HEK293 (cell line): ENCODE results near the gene CLN6.

ENCODE experiments used
- CTCF ChIA-PET: fragments of 350-600 bp; formaldehyde crosslinking; extraction: SDS; loops from one replicate; lab custom pipeline; 2021; ENCODE audit warnings: antibody characterized with exemption; lab: Yijun Ruan, JAX
- POLR2A ChIA-PET: fragments of 300-600 bp; formaldehyde crosslinking; extraction: SDS; loops from one replicate; lab custom pipeline; 2020; ENCODE audit warnings: antibody characterized with exemption, inconsistent platforms; lab: Yijun Ruan, JAX
- H3K27ac ChIP-seq: fragments of 200-500 bp; sonication (Bioruptor generic); 2 replicates; pipeline ENCODE4 v1.5.1; 2014; ENCODE audit warnings: low read depth, low read length, control low read depth, inconsistent platforms; ENCODE audit errors: extremely low read depth
- H3K36me3 ChIP-seq, 2 experiments: fragments of 200-500 bp in 1 of 2; sonication (Bioruptor generic) in 1 of 2; 1 replicate in 1 of 2; 2 replicates in 1 of 2; pipeline ENCODE4 v1.5.1; 2014 to 2017; ENCODE audit warnings: inconsistent platforms in 2 of 2, low read length in 2 of 2; ENCODE audit not compliant: control insufficient read depth in 2 of 2, insufficient read depth in 1 of 2
- H3K4me1 ChIP-seq: fragments of 200-500 bp; sonication (Bioruptor generic); 2 replicates; pipeline ENCODE4 v1.5.1; 2014; ENCODE audit warnings: mild to moderate bottlenecking, low read length, inconsistent platforms; ENCODE audit not compliant: control insufficient read depth, insufficient read depth
- H3K4me3 ChIP-seq: 2 replicates; pipeline ENCODE4 v1.5.1; 2011; ENCODE audit warnings: low read depth, mild to moderate bottlenecking, control low read depth, low read length, moderate library complexity
- H3K9me3 ChIP-seq: fragments of 200-500 bp; sonication (Bioruptor generic); 2 replicates; pipeline ENCODE4 v1.5.1; 2014; ENCODE audit warnings: low read depth, low read length, inconsistent platforms; ENCODE audit not compliant: control insufficient read depth, insufficient read depth
- EGR2 ChIP-seq: fragments of 450-650 bp; formaldehyde crosslinking; IDR thresholded peaks from 2 replicates; pipeline ENCODE4 v1.5.1; 2016; ENCODE audit warnings: low read depth, missing biosample characterization, missing genetic modification characterization
- GLIS1 ChIP-seq: fragments of 450-650 bp; formaldehyde crosslinking; IDR thresholded peaks from 2 replicates; pipeline ENCODE4 v1.5.1; 2016; ENCODE audit warnings: missing biosample characterization, missing genetic modification characterization
- GLIS2 ChIP-seq: fragments of 450-650 bp; formaldehyde crosslinking; IDR thresholded peaks from 2 replicates; pipeline ENCODE4 v1.5.1; 2016; ENCODE audit warnings: missing biosample characterization, missing genetic modification characterization
- SP7 ChIP-seq: fragments of 450-650 bp; formaldehyde crosslinking; IDR thresholded peaks from 2 replicates; pipeline ENCODE4 v1.5.1; 2016; ENCODE audit warnings: missing biosample characterization, missing genetic modification characterization
- TRIM28 ChIP-seq: IDR thresholded peaks from 2 replicates; pipeline ENCODE4 v1.6.1; 2011; ENCODE audit warnings: low read length, control low read depth, borderline replicate concordance
- ZBTB20 ChIP-seq: fragments of 450-650 bp; formaldehyde crosslinking; IDR thresholded peaks from 2 replicates; pipeline ENCODE4 v1.5.1; 2016; ENCODE audit warnings: missing biosample characterization, missing genetic modification characterization
- ZBTB48 ChIP-seq: fragments of 450-650 bp; formaldehyde crosslinking; IDR thresholded peaks from 2 replicates; pipeline ENCODE4 v1.5.1; 2016; ENCODE audit warnings: missing biosample characterization, missing genetic modification characterization
- ZFHX2 ChIP-seq: fragments of 450-650 bp; formaldehyde crosslinking; conservative IDR thresholded peaks from 2 replicates; pipeline ENCODE4 v1.5.1; 2016; ENCODE audit warnings: missing biosample characterization, missing genetic modification characterization
- ZFP37 ChIP-seq: fragments of 450-650 bp; formaldehyde crosslinking; IDR thresholded peaks from 2 replicates; pipeline ENCODE4 v1.5.1; 2016; ENCODE audit warnings: missing biosample characterization, missing genetic modification characterization
- ZIC2 ChIP-seq: fragments of 450-650 bp; formaldehyde crosslinking; IDR thresholded peaks from 2 replicates; pipeline ENCODE4 v1.5.1; 2016; ENCODE audit warnings: missing biosample characterization, missing genetic modification characterization
- ZNF311 ChIP-seq: fragments of 450-650 bp; formaldehyde crosslinking; IDR thresholded peaks from 2 replicates; pipeline ENCODE4 v1.5.1; 2017; ENCODE audit warnings: missing biosample characterization, missing genetic modification characterization, borderline replicate concordance
- ZNF600 ChIP-seq: fragments of 450-650 bp; formaldehyde crosslinking; IDR thresholded peaks from 2 replicates; pipeline ENCODE4 v1.5.1; 2016; ENCODE audit warnings: missing biosample characterization, missing genetic modification characterization
- ZSCAN16 ChIP-seq: fragments of 450-650 bp; formaldehyde crosslinking; IDR thresholded peaks from 2 replicates; pipeline ENCODE4 v1.5.1; 2016; ENCODE audit warnings: missing biosample characterization, missing genetic modification characterization
- ZSCAN30 ChIP-seq: fragments of 450-650 bp; IDR thresholded peaks from 2 replicates; pipeline ENCODE4 v1.5.1; 2018; ENCODE audit warnings: missing biosample characterization, mild to moderate bottlenecking, missing genetic modification characterization, moderate library complexity
- ZXDB ChIP-seq: fragments of 450-650 bp; formaldehyde crosslinking; IDR thresholded peaks from 2 replicates; pipeline ENCODE4 v1.5.1; 2016; ENCODE audit warnings: missing biosample characterization, missing genetic modification characterization
- TF ChIP-seq, protein P1 (sequence below): fragments of 450-650 bp; formaldehyde crosslinking; IDR thresholded peaks from 2 replicates; pipeline ENCODE4 v1.5.1; 2016; ENCODE audit warnings: missing biosample characterization, missing genetic modification characterization
- TF ChIP-seq, protein P2 (sequence below): fragments of 450-650 bp; formaldehyde crosslinking; IDR thresholded peaks from 2 replicates; pipeline ENCODE4 v1.5.1; 2016; ENCODE audit warnings: missing biosample characterization, missing genetic modification characterization
- TF ChIP-seq, protein P3 (sequence below): fragments of 450-650 bp; formaldehyde crosslinking; IDR thresholded peaks from 2 replicates; pipeline ENCODE4 v1.5.1; 2016; ENCODE audit warnings: missing biosample characterization, missing genetic modification characterization
- TF ChIP-seq, protein P4 (sequence below): fragments of 450-650 bp; formaldehyde crosslinking; IDR thresholded peaks from 2 replicates; pipeline ENCODE4 v1.5.1; 2017; ENCODE audit warnings: missing biosample characterization, missing genetic modification characterization
- TF ChIP-seq, protein P5 (sequence below): fragments of 450-650 bp; formaldehyde crosslinking; IDR thresholded peaks from 2 replicates; pipeline ENCODE4 v1.5.1; 2016; ENCODE audit warnings: missing biosample characterization, missing genetic modification characterization, borderline replicate concordance

The CLN6 gene

DNA sequence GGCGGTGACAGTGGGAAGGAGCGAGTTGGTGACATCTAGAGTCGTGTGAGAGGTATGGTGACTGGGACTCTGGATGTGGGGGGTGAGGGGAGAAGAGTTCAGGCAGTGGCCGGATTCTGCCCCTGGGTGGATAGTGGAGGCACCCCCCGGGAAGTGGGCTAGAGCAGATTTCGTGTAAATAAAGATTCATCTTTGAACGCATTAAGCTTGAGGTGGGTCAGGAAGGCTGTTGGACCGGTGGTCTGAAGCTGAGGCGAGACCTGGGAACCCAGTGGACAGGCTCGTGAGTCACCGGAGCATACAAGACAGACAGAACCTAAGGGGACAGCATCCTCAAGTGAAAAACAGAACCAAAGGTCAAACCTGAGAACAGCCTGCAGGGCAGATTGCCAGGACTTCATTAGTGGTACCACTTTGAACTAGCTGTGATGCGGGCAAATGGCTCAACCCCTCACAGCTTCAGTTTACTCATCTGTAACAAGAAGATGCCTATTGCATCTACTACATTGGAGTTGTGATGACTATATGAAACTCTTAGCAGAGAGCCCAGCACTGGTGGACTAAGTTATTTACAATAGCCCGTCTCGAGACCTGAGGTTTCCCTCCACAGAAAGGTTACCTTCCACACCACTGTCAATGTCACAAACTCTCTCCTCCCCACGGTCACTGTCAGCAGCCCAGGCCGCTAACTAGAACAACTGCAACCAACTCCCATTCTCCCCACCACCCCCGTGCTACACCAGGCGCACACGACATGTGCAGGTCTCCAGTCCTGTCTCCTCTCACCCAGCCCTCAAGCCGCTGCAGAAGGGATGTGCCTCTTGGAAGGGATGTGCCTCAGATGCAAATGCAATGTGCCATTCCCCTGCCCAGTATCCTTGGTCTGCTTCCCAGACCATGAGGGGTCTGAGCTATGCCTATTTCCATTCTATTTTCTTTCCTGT, 901 bp upstream of the CLN6 start:
- H3K27ac ChIP-seq: peak overlapping the region; percentile 34; the same call in 1 of the 2 replicates
- H3K4me3 ChIP-seq: peak overlapping the region; percentile 60
- TF ChIP-seq GLIS2 (peak; percentile 83), SP7 (tag by site-specific recombination) (peak; percentile 8), ZBTB48 (0 out of 2 replicates have a peak, but pooled peaks have one; percentile 38), TRIM28 (no peak), ZFP37 (peak; percentile 67; the same call in 1 of the 2 replicates), GLIS1 (peak; percentile 86), ZXDB (tag by site-specific recombination) (0 out of 2 replicates have a peak, but pooled peaks have one; percentile 11), ZIC2 (peak; percentile 11; the same call in 1 of the 2 replicates), ZSCAN30 (tag by site-specific recombination) (no peak), ZNF311 (tag by site-specific recombination) (no peak), ZSCAN16 (tag by site-specific recombination) (no peak), ZNF600 (tag by site-specific recombination) (peak; percentile 66; the same call in 1 of the 2 replicates), ZBTB20 (peak; percentile 10), EGR2 (tag by site-specific recombination) (0 out of 2 replicates have a peak, but pooled peaks have one; percentile 56), ZFHX2 (tag by site-specific recombination) (peak; percentile 62; the same call in 1 of the 2 replicates)
- TF ChIP-seq, protein P1, sequence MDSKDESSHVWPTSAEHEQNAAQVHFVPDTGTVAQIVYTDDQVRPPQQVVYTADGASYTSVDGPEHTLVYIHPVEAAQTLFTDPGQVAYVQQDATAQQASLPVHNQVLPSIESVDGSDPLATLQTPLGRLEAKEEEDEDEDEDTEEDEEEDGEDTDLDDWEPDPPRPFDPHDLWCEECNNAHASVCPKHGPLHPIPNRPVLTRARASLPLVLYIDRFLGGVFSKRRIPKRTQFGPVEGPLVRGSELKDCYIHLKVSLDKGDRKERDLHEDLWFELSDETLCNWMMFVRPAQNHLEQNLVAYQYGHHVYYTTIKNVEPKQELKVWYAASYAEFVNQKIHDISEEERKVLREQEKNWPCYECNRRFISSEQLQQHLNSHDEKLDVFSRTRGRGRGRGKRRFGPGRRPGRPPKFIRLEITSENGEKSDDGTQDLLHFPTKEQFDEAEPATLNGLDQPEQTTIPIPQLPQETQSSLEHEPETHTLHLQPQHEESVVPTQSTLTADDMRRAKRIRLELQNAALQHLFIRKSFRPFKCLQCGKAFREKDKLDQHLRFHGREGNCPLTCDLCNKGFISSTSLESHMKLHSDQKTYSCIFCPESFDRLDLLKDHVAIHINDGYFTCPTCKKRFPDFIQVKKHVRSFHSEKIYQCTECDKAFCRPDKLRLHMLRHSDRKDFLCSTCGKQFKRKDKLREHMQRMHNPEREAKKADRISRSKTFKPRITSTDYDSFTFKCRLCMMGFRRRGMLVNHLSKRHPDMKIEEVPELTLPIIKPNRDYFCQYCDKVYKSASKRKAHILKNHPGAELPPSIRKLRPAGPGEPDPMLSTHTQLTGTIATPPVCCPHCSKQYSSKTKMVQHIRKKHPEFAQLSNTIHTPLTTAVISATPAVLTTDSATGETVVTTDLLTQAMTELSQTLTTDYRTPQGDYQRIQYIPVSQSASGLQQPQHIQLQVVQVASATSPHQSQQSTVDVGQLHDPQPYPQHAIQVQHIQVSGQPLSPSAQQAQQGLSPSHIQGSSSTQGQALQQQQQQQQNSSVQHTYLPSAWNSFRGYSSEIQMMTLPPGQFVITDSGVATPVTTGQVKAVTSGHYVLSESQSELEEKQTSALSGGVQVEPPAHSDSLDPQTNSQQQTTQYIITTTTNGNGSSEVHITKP (tag by site-specific recombination): peak; percentile 43; the same call in 1 of the 2 replicates
- TF ChIP-seq, protein P2, sequence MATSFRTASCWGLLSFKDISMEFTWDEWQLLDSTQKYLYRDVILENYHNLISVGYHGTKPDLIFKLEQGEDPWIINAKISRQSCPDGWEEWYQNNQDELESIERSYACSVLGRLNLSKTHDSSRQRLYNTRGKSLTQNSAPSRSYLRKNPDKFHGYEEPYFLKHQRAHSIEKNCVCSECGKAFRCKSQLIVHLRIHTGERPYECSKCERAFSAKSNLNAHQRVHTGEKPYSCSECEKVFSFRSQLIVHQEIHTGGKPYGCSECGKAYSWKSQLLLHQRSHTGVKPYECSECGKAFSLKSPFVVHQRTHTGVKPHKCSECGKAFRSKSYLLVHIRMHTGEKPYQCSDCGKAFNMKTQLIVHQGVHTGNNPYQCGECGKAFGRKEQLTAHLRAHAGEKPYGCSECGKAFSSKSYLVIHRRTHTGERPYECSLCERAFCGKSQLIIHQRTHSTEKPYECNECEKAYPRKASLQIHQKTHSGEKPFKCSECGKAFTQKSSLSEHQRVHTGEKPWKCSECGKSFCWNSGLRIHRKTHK (tag by site-specific recombination): no peak
- TF ChIP-seq, protein P3, sequence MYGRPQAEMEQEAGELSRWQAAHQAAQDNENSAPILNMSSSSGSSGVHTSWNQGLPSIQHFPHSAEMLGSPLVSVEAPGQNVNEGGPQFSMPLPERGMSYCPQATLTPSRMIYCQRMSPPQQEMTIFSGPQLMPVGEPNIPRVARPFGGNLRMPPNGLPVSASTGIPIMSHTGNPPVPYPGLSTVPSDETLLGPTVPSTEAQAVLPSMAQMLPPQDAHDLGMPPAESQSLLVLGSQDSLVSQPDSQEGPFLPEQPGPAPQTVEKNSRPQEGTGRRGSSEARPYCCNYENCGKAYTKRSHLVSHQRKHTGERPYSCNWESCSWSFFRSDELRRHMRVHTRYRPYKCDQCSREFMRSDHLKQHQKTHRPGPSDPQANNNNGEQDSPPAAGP (tag by site-specific recombination): peak; percentile 60; the same call in 1 of the 2 replicates
- TF ChIP-seq, protein P4, sequence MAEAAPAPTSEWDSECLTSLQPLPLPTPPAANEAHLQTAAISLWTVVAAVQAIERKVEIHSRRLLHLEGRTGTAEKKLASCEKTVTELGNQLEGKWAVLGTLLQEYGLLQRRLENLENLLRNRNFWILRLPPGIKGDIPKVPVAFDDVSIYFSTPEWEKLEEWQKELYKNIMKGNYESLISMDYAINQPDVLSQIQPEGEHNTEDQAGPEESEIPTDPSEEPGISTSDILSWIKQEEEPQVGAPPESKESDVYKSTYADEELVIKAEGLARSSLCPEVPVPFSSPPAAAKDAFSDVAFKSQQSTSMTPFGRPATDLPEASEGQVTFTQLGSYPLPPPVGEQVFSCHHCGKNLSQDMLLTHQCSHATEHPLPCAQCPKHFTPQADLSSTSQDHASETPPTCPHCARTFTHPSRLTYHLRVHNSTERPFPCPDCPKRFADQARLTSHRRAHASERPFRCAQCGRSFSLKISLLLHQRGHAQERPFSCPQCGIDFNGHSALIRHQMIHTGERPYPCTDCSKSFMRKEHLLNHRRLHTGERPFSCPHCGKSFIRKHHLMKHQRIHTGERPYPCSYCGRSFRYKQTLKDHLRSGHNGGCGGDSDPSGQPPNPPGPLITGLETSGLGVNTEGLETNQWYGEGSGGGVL (tag by site-specific recombination): peak; percentile 54; the same call in 1 of the 2 replicates
- TF ChIP-seq, protein P5, sequence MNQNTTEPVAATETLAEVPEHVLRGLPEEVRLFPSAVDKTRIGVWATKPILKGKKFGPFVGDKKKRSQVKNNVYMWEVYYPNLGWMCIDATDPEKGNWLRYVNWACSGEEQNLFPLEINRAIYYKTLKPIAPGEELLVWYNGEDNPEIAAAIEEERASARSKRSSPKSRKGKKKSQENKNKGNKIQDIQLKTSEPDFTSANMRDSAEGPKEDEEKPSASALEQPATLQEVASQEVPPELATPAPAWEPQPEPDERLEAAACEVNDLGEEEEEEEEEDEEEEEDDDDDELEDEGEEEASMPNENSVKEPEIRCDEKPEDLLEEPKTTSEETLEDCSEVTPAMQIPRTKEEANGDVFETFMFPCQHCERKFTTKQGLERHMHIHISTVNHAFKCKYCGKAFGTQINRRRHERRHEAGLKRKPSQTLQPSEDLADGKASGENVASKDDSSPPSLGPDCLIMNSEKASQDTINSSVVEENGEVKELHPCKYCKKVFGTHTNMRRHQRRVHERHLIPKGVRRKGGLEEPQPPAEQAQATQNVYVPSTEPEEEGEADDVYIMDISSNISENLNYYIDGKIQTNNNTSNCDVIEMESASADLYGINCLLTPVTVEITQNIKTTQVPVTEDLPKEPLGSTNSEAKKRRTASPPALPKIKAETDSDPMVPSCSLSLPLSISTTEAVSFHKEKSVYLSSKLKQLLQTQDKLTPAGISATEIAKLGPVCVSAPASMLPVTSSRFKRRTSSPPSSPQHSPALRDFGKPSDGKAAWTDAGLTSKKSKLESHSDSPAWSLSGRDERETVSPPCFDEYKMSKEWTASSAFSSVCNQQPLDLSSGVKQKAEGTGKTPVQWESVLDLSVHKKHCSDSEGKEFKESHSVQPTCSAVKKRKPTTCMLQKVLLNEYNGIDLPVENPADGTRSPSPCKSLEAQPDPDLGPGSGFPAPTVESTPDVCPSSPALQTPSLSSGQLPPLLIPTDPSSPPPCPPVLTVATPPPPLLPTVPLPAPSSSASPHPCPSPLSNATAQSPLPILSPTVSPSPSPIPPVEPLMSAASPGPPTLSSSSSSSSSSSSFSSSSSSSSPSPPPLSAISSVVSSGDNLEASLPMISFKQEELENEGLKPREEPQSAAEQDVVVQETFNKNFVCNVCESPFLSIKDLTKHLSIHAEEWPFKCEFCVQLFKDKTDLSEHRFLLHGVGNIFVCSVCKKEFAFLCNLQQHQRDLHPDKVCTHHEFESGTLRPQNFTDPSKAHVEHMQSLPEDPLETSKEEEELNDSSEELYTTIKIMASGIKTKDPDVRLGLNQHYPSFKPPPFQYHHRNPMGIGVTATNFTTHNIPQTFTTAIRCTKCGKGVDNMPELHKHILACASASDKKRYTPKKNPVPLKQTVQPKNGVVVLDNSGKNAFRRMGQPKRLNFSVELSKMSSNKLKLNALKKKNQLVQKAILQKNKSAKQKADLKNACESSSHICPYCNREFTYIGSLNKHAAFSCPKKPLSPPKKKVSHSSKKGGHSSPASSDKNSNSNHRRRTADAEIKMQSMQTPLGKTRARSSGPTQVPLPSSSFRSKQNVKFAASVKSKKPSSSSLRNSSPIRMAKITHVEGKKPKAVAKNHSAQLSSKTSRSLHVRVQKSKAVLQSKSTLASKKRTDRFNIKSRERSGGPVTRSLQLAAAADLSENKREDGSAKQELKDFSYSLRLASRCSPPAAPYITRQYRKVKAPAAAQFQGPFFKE (tag by site-specific recombination): 0 out of 2 replicates have a peak, but pooled peaks have one; percentile 15
- H3K9me3 ChIP-seq: no peaks in the 10 kb centered on the region
- ChIA-PET CTCF (interaction anchor here (0.6 to 2.1 kb wide), 2 partner anchors 23 to 444 kb away, joined by 3 to 6 read pairs; no protein-coding TSS in a partner anchor), POLR2A (interaction anchor here (1.3 to 1.9 kb wide), 2 partner anchors 47 to 390 kb away, joined by 4 read pairs; partner anchors contain the start of gene FEM1B)
- peaks cover 4% of the 10 kb centered on the region; the same call in 1 of the 2 replicates for H3K4me1 ChIP-seq
- peaks cover 0 to 3% of the 10 kb centered on the region in 2 experiments; a peak in 1 of 3 replicates for H3K36me3 ChIP-seq
